Stomach (tissue), 9 donors: Measurements from ENCODE around the gene SHC1. TPM values are rescaled to one million over a fixed set of nuclear protein-coding genes. Genes with fewer than 3 reads are reported as not detected.

Experiments used
- DNase-seq, 2 donors: peaks; one replicate each; pipeline versions ENCODE4 v3.0.0 to v3.0.0-alpha.2; 2013 to 2019
- H3K27ac ChIP-seq, 5 donors: fragments of 200-600 bp in 4 of 5; sonication (generic) in 4 of 5; one replicate each; pipeline ENCODE4 v1.5.1; 2013 to 2019; ENCODE audit warnings: mild to moderate bottlenecking in 1 of 5, moderate library complexity in 1 of 5
- H3K27me3 ChIP-seq, 3 donors: fragments of 200-600 bp; sonication (generic); one replicate each; pipeline ENCODE4 v1.5.1; 2017 to 2019; ENCODE audit warnings: mixed run types in 1 of 3
- H3K36me3 ChIP-seq, 4 donors: fragments of 200-600 bp; sonication (generic); 1 replicate in 3 of 4; 2 replicates in 1 of 4; pipeline ENCODE4 v1.5.1; 2016 to 2019
- H3K4me1 ChIP-seq, 4 donors: fragments of 200-600 bp; sonication (generic); one replicate each; pipeline ENCODE4 v1.5.1; 2016 to 2019
- H3K4me3 ChIP-seq, 4 donors: fragments of 200-600 bp; sonication (generic) in 3 of 4; one replicate each; pipeline ENCODE4 v1.5.1; 2016 to 2019; ENCODE audit warnings: mild to moderate bottlenecking in 1 of 4
- H3K9me3 ChIP-seq, 4 donors: fragments of 200-600 bp; sonication (generic); one replicate each; pipeline ENCODE4 v1.5.1; 2016 to 2019
- EP300 ChIP-seq: sonication (generic); formaldehyde crosslinking; IDR thresholded peaks from one replicate; pipeline ENCODE4 v1.6.1; 2017; ENCODE audit warnings: antibody characterized with exemption
- POLR2A ChIP-seq, 4 donors: fragments of 450-650 bp; IDR thresholded peaks; one replicate each; pipeline ENCODE4 v1.6.1; 2016; ENCODE audit warnings: antibody characterized with exemption in 4 of 4, control low read depth in 2 of 4, mild to moderate bottlenecking in 1 of 4, moderate library complexity in 1 of 4
- POLR2AphosphoS5 ChIP-seq, 3 donors: sonication (generic); formaldehyde crosslinking; IDR thresholded peaks; one replicate each; pipeline ENCODE4 v1.6.1; 2016; ENCODE audit warnings: antibody characterized with exemption in 3 of 3
- WGBS, 5 donors: extraction: QIAGEN DNeasy Blood & Tissue Kit in 3 of 5; methylation state at CpG; one replicate each; pipeline versions ENCODE4 v1.1.5 to v1.1.7; 2013 to 2018; 5-methylcytosine and 5-hydroxymethylcytosine counted together
- intact Hi-C: fragments of 100-400 bp; cut with DNase I; formaldehyde crosslinking; loops from one replicate; pipeline ENCODE4 v1.15.1; 2023; ENCODE audit warnings: low total_unique reads
- polyA plus RNA-seq, 3 donors: library from polyadenylated mRNA; stranded (reverse); fragments of 200-250 nt; gene quantifications; one replicate each; pipeline ENCODE4 v1.2.3, GENCODE V29; 2013
- total RNA-seq, 5 donors: library from RNA; depleted of rRNA; stranded (reverse); fragments of >200 nt; gene quantifications; one replicate each; pipeline versions ENCODE4 v1.1.0 to v1.2.3, GENCODE V29; 2014 to 2016
- TF ChIP-seq, protein P1 (sequence below), 7 experiments: fragments of 450-650 bp in 4 of 7; fragments of 200-600 bp in 3 of 7; sonication (generic) in 3 of 7; IDR thresholded peaks; one replicate each; pipeline ENCODE4 v1.5.1; 2016 to 2019; ENCODE audit warnings: antibody characterized with exemption in 7 of 7, control low read depth in 2 of 7, mild to moderate bottlenecking in 1 of 7
- donor health status: healthy with polysubstance abuse.
- donor health status: Bipolar disorder and iron deficiency.
- donor health status: healthy.

Gene SHC1
- total and polyA plus RNA-seq, 8 donors: 23.2 to 81.1 (median 58.0) TPM

DNA sequence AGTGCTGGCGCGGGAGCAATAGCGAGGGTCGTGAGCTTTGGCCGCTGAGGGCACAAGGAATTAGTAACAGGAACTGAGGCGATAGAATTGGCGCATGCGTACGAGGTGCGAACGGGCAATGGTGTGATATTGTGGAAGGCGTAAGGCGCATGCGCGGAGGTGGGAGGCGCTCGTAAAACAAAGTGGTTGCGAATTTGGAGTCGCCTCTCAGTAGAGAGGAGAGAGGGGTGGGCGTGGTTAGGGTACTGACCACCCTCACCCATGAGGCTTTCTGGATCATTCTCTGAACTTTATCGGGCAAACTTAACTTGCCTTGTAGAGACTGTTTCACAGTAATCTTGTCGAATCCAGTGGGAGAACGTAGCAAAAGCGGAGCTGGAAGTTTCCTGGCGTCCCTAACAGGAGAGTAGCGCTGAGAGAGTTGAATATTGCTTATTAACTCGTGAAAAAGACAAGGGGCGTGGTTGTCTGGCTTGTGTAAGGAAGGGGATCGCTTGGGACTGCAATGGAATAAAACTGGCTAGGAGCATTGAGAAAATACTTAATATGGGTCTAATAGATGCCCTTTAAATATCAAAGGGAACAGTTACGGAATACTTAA, 4.4 kb upstream of the SHC1 start:
- peak; percentile 62 to 77 (median 65) for TF ChIP-seq POLR2AphosphoS5 (IDR thresholded peaks at IDR 0.05)
- peak in 1 of 4 donors; percentile 69 for TF ChIP-seq POLR2A (IDR thresholded peaks at IDR 0.05)
- TF ChIP-seq, protein P1, sequence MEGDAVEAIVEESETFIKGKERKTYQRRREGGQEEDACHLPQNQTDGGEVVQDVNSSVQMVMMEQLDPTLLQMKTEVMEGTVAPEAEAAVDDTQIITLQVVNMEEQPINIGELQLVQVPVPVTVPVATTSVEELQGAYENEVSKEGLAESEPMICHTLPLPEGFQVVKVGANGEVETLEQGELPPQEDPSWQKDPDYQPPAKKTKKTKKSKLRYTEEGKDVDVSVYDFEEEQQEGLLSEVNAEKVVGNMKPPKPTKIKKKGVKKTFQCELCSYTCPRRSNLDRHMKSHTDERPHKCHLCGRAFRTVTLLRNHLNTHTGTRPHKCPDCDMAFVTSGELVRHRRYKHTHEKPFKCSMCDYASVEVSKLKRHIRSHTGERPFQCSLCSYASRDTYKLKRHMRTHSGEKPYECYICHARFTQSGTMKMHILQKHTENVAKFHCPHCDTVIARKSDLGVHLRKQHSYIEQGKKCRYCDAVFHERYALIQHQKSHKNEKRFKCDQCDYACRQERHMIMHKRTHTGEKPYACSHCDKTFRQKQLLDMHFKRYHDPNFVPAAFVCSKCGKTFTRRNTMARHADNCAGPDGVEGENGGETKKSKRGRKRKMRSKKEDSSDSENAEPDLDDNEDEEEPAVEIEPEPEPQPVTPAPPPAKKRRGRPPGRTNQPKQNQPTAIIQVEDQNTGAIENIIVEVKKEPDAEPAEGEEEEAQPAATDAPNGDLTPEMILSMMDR (IDR thresholded peaks at IDR 0.05): no peak
- TF ChIP-seq EP300: no peak
- Histone ChIP-seq H3K27me3 (no peaks in the 10 kb centered on the region), H3K36me3 (peaks cover 0 to 18% (median 14%) of the 10 kb centered on the region in 4 donors), H3K9me3 (no peaks in the 10 kb centered on the region), H3K4me3 (peak overlapping the region; percentile 64 to 70 (median 68)), H3K27ac (peak overlapping the region; percentile 89 to 100 (median 99)), H3K4me1 (peaks cover 37 to 52% (median 45%) of the 10 kb centered on the region in 4 donors)
- DNase-seq: peak; percentile 94 to 99
- intact Hi-C loops: no loop called here
- WGBS, 5 donors: 0 to 2% (median 0%) methylated on average over 30 of the region's 30 CpGs

DNA sequence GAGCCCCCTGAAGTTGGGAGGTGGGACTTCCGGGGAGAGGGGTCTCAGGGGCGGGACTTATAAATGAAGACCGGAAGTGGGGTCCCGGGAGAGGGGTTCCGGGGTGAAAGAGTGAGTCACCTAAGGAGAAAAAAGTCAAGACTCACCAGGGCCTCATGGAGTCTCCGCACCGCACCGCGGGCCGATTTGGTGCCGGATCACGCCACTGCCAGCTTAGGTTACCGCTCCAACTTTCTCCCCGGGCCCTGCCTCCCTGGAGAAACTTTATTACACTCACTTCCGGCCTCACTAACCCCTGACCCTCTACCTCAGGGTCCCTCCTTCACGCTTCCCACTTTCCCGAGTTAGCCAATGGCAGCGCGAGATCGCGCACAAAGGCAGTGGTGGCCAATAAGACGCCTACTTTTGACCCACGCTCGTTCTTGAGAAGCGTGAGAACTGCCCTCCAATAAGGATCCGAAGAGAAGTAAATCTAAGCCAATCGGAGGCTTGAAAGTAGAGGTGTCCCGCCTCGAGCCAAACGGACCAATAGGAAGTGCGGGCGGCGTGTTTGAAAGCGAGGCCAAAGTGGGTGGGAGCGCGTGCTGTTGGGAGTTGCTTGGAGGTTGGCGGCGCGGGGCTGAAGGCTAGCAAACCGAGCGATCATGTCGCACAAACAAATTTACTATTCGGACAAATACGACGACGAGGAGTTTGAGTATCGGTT, 3.7 kb upstream of the SHC1 start, which contains the start of gene CKS1B:
Gene CKS1B (plus strand): TSS at position 580 of the 706 bp plus-strand sequence. CDS start 65 bp downstream, at position 645.
- peak; percentile 96 to 100 for DNase-seq
- peaks cover 43 to 58% (median 51%) of the 10 kb centered on the region in 4 donors for H3K4me1 ChIP-seq
- H3K36me3 ChIP-seq: peaks cover 0 to 17% (median 12%) of the 10 kb centered on the region in 4 donors
- intact Hi-C loops: no loop called here
- peak within 1 kb of the TSS; percentile 96 to 100 (median 99) for H3K27ac ChIP-seq
- WGBS, 5 donors: 0 to 1% (median 1%) methylated on average over 47 of the region's 47 CpGs
- H3K9me3 ChIP-seq: no peaks in the 10 kb centered on the region
- TF ChIP-seq, protein P1 (IDR thresholded peaks at IDR 0.05): no peak
- TF ChIP-seq POLR2A (IDR thresholded peaks at IDR 0.05) (peak in 2 of 4 donors; percentile 53 to 64), EP300 (no peak), POLR2AphosphoS5 (IDR thresholded peaks at IDR 0.05) (peak; percentile 82 to 87 (median 87))
- H3K4me3 ChIP-seq: peak within 1 kb of the TSS; percentile 64 to 70 (median 68)
- no peaks in the 10 kb centered on the region for H3K27me3 ChIP-seq

DNA sequence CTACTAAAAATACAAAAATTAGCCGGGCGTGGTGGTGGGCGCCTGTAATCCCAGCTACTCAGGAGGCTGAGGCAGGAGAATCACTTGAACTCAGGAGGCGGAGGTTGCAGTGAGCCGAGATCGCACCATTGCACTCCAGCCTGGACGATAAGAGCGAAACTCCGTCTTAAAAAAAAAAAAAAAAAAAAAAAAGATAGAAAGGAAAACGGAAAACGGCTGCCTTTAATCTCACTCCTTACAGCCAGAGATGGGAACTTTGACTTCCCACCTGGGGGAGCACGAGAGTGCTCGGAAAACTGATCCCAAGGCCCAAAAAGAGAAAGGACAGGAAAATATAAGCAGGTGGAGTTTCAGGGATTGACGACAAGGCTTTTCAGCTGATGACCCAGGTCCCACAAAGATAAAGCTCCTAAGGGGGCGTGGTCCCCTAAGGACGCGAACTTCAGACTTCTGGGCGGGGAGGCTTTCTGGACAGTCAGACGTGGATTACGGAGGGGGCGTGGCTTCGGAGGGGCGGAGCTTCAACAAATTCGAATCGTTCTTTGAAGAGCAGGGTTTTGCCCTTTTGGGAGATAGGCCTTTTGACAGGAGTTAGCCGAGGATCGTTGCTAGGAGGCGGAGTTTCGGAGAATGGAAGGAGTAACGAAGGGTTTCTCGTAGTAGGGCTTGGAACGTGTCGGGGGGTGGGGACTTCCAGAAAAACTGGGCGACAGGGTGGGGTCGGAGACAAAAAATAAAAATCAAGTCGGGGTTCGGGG, 3.0 kb upstream of the SHC1 start:
- peak overlapping the region; percentile 96 to 100 (median 99) for H3K27ac ChIP-seq
- DNase-seq: peak; percentile 98
- intact Hi-C loops: no loop called here
- H3K4me3 ChIP-seq: peak overlapping the region; percentile 64 to 70 (median 68)
- 3 to 7% (median 5%) methylated on average over 37 of the region's 37 CpGs for WGBS, 5 donors
- TF ChIP-seq, protein P1 (IDR thresholded peaks at IDR 0.05): peak in 1 of 7 experiments; percentile 31
- TF ChIP-seq POLR2AphosphoS5 (IDR thresholded peaks at IDR 0.05) (peak; percentile 51 to 88 (median 88)), EP300 (no peak), POLR2A (IDR thresholded peaks at IDR 0.05) (no peak)
- H3K4me1 ChIP-seq: peaks cover 50 to 65% (median 56%) of the 10 kb centered on the region in 4 donors
- peaks cover 0 to 20% (median 13%) of the 10 kb centered on the region in 4 donors for H3K36me3 ChIP-seq
- H3K27me3 ChIP-seq: no peaks in the 10 kb centered on the region
- no peaks in the 10 kb centered on the region for H3K9me3 ChIP-seq
